HEK293T (cell line): Measurements from ENCODE around the gene ECSIT.

Experiments used
- CTCF ChIA-PET: fragments of 350-600 bp; formaldehyde crosslinking; extraction: SDS; loops from one replicate; lab custom pipeline; 2021; ENCODE audit warnings: antibody characterized with exemption, inconsistent platforms; lab: Yijun Ruan, JAX
- POLR2A ChIA-PET: fragments of 350-600 bp; formaldehyde crosslinking; extraction: SDS; loops from one replicate; lab custom pipeline; 2020; ENCODE audit warnings: antibody characterized with exemption, inconsistent platforms; lab: Yijun Ruan, JAX
- DNase-seq: peaks from one replicate; pipeline ENCODE4 v3.0.0; 2012; ENCODE audit warnings: mixed read lengths; ENCODE audit errors: extremely low spot score
- ARNT ChIP-seq: fragments of 450-650 bp; IDR thresholded peaks from 2 replicates; pipeline ENCODE4 v1.6.1; 2017; ENCODE audit warnings: mild to moderate bottlenecking
- BHLHE40 ChIP-seq: fragments of 450-650 bp; IDR thresholded peaks from 2 replicates; pipeline ENCODE4 v1.6.1; 2016; ENCODE audit warnings: mild to moderate bottlenecking, moderate library complexity, borderline replicate concordance
- CTBP1 ChIP-seq: fragments of 450-650 bp; IDR thresholded peaks from 2 replicates; pipeline ENCODE4 v1.6.1; 2016; ENCODE audit warnings: borderline replicate concordance
- ELF4 ChIP-seq: fragments of 450-650 bp; IDR thresholded peaks from 2 replicates; pipeline ENCODE4 v1.6.1; 2017; ENCODE audit warnings: antibody characterized with exemption
- FOXA1 ChIP-seq: fragments of 450-650 bp; IDR thresholded peaks from 2 replicates; pipeline ENCODE4 v1.6.1; 2016; ENCODE audit warnings: mild to moderate bottlenecking
- FOXK2 ChIP-seq: fragments of 450-650 bp; IDR thresholded peaks from 2 replicates; pipeline ENCODE4 v1.6.1; 2016; ENCODE audit warnings: mild to moderate bottlenecking
- FOXM1 ChIP-seq: fragments of 450-650 bp; IDR thresholded peaks from 2 replicates; pipeline ENCODE4 v1.6.1; 2017; ENCODE audit warnings: mild to moderate bottlenecking, borderline replicate concordance
- HDGF ChIP-seq: fragments of 450-650 bp; IDR thresholded peaks from 2 replicates; pipeline ENCODE4 v1.6.1; 2017; ENCODE audit warnings: antibody characterized with exemption, borderline replicate concordance
- L3MBTL2 ChIP-seq: fragments of 450-650 bp; conservative IDR thresholded peaks from 2 replicates; pipeline ENCODE4 v1.6.1; 2016; ENCODE audit warnings: mild to moderate bottlenecking
- LEF1 ChIP-seq: fragments of 450-650 bp; IDR thresholded peaks from 2 replicates; pipeline ENCODE4 v1.6.1; 2017; ENCODE audit warnings: mild to moderate bottlenecking, borderline replicate concordance
- NFRKB ChIP-seq: fragments of 450-650 bp; IDR thresholded peaks from 2 replicates; pipeline ENCODE4 v1.6.1; 2016; ENCODE audit warnings: mild to moderate bottlenecking, moderate library complexity
- PKNOX1 ChIP-seq: fragments of 450-650 bp; IDR thresholded peaks from 2 replicates; pipeline ENCODE4 v1.6.1; 2016
- SP1 ChIP-seq: fragments of 450-650 bp; IDR thresholded peaks from 2 replicates; pipeline ENCODE4 v1.6.1; 2017
- SUZ12 ChIP-seq: fragments of 450-650 bp; IDR thresholded peaks from 2 replicates; pipeline ENCODE4 v1.6.1; 2016; ENCODE audit warnings: mild to moderate bottlenecking
- TARDBP ChIP-seq: fragments of 450-650 bp; IDR thresholded peaks from 2 replicates; pipeline ENCODE4 v1.6.1; 2016
- ZNF384 ChIP-seq: fragments of 450-650 bp; IDR thresholded peaks from 2 replicates; pipeline ENCODE4 v1.6.1; 2016

ECSIT gene

GRCh38 chr19:11456659-11457058, 72.3 kb downstream of the ECSIT start:
- no peak for DNase-seq
- CTCF ChIA-PET: interaction anchor here (0.6 kb wide), 1 partner anchor 74 kb away, joined by 3 read pairs; no protein-coding TSS in a partner anchor
- POLR2A ChIA-PET: interaction anchor here (1.3 kb wide), 1 partner anchor 82 kb away, joined by 6 read pairs; the partner anchor contains the start of gene SWSAP1
- TF ChIP-seq HDGF: no peak
- no peak for TF ChIP-seq SUZ12
- no peak for TF ChIP-seq SP1
- TF ChIP-seq L3MBTL2: no peak
- TF ChIP-seq ELF4: no peak
- no peak for TF ChIP-seq LEF1
- no peak for TF ChIP-seq FOXK2
- no peak for TF ChIP-seq TARDBP
- TF ChIP-seq BHLHE40: no peak
- no peak for TF ChIP-seq ZNF384
- no peak for TF ChIP-seq PKNOX1
- no peak for TF ChIP-seq ARNT
- no peak for TF ChIP-seq NFRKB
- no peak for TF ChIP-seq FOXM1
- no peak for TF ChIP-seq FOXA1
- no peak for TF ChIP-seq CTBP1
